ENCODE data around the gene USHBP1.

The USHBP1 gene

GRCh38 chr19:17294051-17294891 is 29.7 kb upstream of the USHBP1 start:
- TF ChIP-seq CTCF (IDR thresholded peaks at IDR 0.05; ENCODE audit: extremely low read depth, missing control alignments), result no peak
- peak; percentile 78 for DNase-seq (ENCODE audit: low spot score)

GRCh38 chr19:17293605-17294004 is 29.1 kb upstream of the USHBP1 start:
- no peak for TF ChIP-seq CTCF (IDR thresholded peaks at IDR 0.05; ENCODE audit: extremely low read depth, missing control alignments)
- DNase-seq (ENCODE audit: low spot score), result no peak

GRCh38 chr19:17292301-17293074 is 27.9 kb upstream of the USHBP1 start:
- peak; percentile 80 for TF ChIP-seq CTCF (IDR thresholded peaks at IDR 0.05; ENCODE audit: extremely low read depth, missing control alignments)

GRCh38 chr19:17289489-17289888 is 24.9 kb upstream of the USHBP1 start:
- DNase-seq (ENCODE audit: low spot score), result peak; percentile 88

More at GRCh38 chr19:17292301-17293074, 27.9 kb upstream of the USHBP1 start:
- peak; percentile 97 for DNase-seq (ENCODE audit: low spot score)

GRCh38 chr19:17286752-17287151 is 22.2 kb upstream of the USHBP1 start:
- no peak for TF ChIP-seq CTCF (IDR thresholded peaks at IDR 0.05; ENCODE audit: extremely low read depth, missing control alignments)
- DNase-seq (ENCODE audit: low spot score), result no peak

More at GRCh38 chr19:17289489-17289888, 24.9 kb upstream of the USHBP1 start:
- TF ChIP-seq CTCF (IDR thresholded peaks at IDR 0.05; ENCODE audit: extremely low read depth, missing control alignments), result no peak

- no peak for TF ChIP-seq CTCF (IDR thresholded peaks at IDR 0.05; ENCODE audit: extremely low read depth, missing control alignments)
- DNase-seq (ENCODE audit: low spot score), result no peak
These were observed 21.7 kb upstream of the USHBP1 start for GRCh38 chr19:17286263-17286662.

All from GM20000 (cell line).